ENCODE measurements around the gene CD68.

DNA sequence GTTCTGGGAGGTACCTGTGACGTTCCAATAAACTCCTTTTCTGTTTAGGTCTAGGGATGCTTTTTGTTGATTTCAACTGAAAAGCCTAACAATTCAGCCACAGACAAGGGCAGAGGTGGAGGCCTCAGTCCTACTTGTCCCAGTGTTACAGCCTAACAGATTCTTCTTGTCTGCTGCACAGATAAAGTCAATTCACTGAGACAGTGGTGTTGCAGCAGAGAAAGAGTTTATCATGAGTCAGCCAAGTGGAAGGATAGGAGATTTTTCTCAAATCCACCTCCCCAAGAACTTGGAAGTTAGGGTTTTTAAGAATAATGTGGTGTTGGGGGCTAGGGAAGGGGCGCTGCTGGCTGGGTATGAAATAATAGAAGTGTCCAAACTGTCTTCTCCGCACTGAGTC, 41.4 kb upstream of the CD68 start:
- no peak for TF ChIP-seq POLR2A (IDR thresholded peaks at IDR 0.05)
- TF ChIP-seq, protein P1, sequence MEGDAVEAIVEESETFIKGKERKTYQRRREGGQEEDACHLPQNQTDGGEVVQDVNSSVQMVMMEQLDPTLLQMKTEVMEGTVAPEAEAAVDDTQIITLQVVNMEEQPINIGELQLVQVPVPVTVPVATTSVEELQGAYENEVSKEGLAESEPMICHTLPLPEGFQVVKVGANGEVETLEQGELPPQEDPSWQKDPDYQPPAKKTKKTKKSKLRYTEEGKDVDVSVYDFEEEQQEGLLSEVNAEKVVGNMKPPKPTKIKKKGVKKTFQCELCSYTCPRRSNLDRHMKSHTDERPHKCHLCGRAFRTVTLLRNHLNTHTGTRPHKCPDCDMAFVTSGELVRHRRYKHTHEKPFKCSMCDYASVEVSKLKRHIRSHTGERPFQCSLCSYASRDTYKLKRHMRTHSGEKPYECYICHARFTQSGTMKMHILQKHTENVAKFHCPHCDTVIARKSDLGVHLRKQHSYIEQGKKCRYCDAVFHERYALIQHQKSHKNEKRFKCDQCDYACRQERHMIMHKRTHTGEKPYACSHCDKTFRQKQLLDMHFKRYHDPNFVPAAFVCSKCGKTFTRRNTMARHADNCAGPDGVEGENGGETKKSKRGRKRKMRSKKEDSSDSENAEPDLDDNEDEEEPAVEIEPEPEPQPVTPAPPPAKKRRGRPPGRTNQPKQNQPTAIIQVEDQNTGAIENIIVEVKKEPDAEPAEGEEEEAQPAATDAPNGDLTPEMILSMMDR (IDR thresholded peaks at IDR 0.05) = no peak
